ENCODE results near the gene CSNK2A1. TPM values are rescaled to one million over a fixed set of nuclear protein-coding genes. Genes with fewer than 3 reads are reported as not detected.
"Not testable (repeated sequence)": the region's sequence is repeated elsewhere in the genome, so short reads cannot be mapped to it uniquely, and the experiment has no call there.

The CSNK2A1 gene
- total RNA-seq, 3 donors from 2014 or later = 104 to 127 (median 117) TPM

DNA sequence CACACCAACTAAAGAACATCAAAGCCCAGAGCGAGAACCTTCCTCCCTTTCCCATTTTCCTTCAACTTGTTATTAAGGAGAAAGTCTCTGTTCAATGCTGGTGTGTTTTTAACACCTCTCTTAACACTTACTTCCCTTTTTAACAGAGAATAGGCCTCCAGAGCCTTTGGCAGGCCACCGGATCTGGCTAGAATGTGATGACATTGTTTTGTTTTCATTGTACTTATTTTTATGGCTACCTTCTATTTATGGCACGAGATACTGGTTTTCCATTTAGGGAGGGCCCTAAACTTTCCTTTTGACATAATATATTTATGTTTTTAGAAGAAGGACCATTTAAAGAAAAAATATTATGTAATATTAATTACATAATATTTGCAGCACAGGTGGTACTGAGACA lies 44.9 kb upstream of the CSNK2A1 start:
- no peaks in the 10 kb centered on the region for H3K9me3 ChIP-seq
- no peak overlapping the region for H3K4me3 ChIP-seq
- ATAC-seq (no peak), DNase-seq (no peak)
- no peaks in the 10 kb centered on the region for H3K4me1 ChIP-seq (ENCODE audit: low read depth)
- TF ChIP-seq CTCF (IDR thresholded peaks at IDR 0.05) = no peak
- H3K36me3 ChIP-seq (ENCODE audit: low read depth) = no peaks in the 10 kb centered on the region
- intact Hi-C loops (cut with DNase I, micrococcal nuclease) = no loop called here

- Histone ChIP-seq H3K36me3 (ENCODE audit: low read depth) (no peaks in the 10 kb centered on the region), H3K4me1 (ENCODE audit: low read depth) (no peaks in the 10 kb centered on the region), H3K9me3 (no peaks in the 10 kb centered on the region), H3K4me3 (no peak overlapping the region)
- TF ChIP-seq CTCF (IDR thresholded peaks at IDR 0.05) = no peak
- intact Hi-C loops (cut with DNase I, micrococcal nuclease) = no loop called here
- ATAC-seq (no peak), DNase-seq (no peak)
Observed at GRCh38 chr20:584971-585301, 41.3 kb upstream of the CSNK2A1 start.

DNA sequence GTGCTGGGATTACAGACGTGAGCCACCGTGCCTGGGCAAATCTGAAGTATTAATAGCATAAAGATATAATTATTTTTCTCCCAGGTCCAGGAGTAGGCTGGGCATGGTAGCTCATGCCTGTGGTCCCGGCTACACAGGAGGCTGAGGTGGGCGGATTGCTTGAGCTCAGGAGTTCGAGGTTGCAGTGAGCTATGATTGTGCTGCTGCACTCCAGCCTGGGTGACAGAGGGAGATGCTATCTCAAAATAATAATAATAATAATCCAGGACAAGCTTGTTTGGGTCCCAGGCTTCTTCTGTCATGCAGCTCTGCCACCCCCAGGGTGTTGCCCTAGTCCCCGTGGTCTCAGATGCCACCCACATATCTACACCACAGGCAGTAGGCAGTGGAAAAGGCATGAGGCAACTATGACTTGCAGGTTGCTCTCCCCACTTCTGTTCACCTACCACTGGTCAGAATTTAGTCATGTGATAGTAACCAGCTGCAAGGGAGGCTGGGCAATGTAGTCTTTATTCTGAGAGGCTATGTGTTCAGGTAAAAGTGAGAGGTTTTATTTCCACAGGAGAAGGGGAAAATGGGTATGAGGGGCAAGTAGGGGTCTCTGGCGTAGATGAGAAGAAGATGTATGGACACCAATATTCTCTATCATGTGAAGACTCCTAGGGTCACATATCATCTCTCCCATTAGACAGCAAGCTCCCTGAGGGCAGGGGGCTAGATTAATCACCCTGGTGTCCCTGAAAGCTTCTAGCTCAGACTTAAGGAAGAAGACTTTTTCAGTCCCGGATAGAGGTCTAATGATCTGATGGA lies 40.8 kb upstream of the CSNK2A1 start:
- H3K4me3 ChIP-seq = no peak overlapping the region
- ATAC-seq = peak; percentile 33
- no peaks in the 10 kb centered on the region for H3K4me1 ChIP-seq (ENCODE audit: low read depth)
- DNase-seq = no peak
- TF ChIP-seq CTCF (IDR thresholded peaks at IDR 0.05) = no peak
- no peaks in the 10 kb centered on the region for H3K36me3 ChIP-seq (ENCODE audit: low read depth)
- H3K9me3 ChIP-seq = no peaks in the 10 kb centered on the region
- intact Hi-C loops (cut with DNase I, micrococcal nuclease) = no loop called here

GRCh38 chr20:582204-582603 lies 38.6 kb upstream of the CSNK2A1 start:
- DNase-seq (no peak), ATAC-seq (no peak)
- TF ChIP-seq CTCF (IDR thresholded peaks at IDR 0.05) = no peak
- H3K4me3 ChIP-seq = no peak overlapping the region
- H3K4me1 ChIP-seq (ENCODE audit: low read depth) = no peaks in the 10 kb centered on the region
- H3K36me3 ChIP-seq (ENCODE audit: low read depth) = no peaks in the 10 kb centered on the region
- intact Hi-C loops (cut with DNase I, micrococcal nuclease) = no loop called here
- H3K9me3 ChIP-seq = no peaks in the 10 kb centered on the region

DNA sequence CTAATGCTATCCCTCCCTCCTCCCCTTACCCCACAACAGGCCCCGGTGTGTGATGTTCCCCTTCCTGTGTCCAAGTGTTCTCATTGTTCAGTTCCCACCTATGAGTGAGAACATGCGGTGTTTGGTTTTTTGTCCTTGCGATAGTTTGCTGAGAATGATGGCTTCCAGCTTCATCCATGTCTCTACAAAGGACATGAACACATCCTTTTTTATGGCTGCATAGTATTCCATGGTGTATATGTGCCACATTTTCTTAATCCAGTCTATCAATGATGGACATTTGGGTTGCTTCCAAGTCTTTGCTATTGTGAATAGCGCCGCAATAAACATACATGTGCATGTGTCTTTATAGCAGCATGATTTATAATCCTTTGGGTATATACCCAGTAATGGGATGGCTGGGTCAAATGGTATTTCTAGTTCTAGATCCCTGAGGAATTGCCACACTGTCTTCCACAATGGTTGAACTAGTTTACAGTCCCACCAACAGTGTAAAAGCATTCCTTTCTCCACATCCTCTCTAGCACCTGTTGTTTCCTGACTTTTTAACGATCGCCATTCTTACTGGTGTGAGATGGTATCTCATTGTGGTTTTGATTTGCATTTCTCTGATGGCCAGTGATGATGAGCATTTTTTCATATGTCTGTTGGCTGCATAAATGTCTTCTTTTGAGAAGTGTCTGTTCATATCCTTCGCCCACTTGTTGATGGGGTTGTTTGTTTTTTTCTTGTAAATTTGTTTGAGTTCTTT lies 35.5 kb upstream of the CSNK2A1 start:
- H3K4me3 ChIP-seq; H3K9me3 ChIP-seq; H3K36me3 ChIP-seq (ENCODE audit: low read depth); H3K4me1 ChIP-seq (ENCODE audit: low read depth); ATAC-seq; intact Hi-C loops (cut with DNase I, micrococcal nuclease); DNase-seq: not testable (repeated sequence)

GRCh38 chr20:577167-577791 lies 33.7 kb upstream of the CSNK2A1 start:
- intact Hi-C loops (cut with DNase I, micrococcal nuclease) = no loop called here
- no peaks in the 10 kb centered on the region for H3K9me3 ChIP-seq
- no peak for ATAC-seq
- DNase-seq = no peak
- H3K36me3 ChIP-seq (ENCODE audit: low read depth) = no peaks in the 10 kb centered on the region
- H3K4me3 ChIP-seq = no peak overlapping the region
- no peaks in the 10 kb centered on the region for H3K4me1 ChIP-seq (ENCODE audit: low read depth)
- TF ChIP-seq CTCF (IDR thresholded peaks at IDR 0.05) = no peak
